ENCODE measurements around the gene ADAMTS3. TPM values are rescaled to one million over a fixed set of nuclear protein-coding genes. Genes with fewer than 3 reads are reported as not detected.

The ADAMTS3 gene
- polyA plus RNA-seq, 1 donor from 2014 or later = 0.20 TPM

- TF ChIP-seq SMC3 (conservative IDR thresholded peaks at IDR 0.05; ENCODE audit: poor library complexity) (no peak), TAF1 (IDR thresholded peaks at IDR 0.05; ENCODE audit: low read depth) (no peak), MXI1 (conservative IDR thresholded peaks at IDR 0.05; ENCODE audit: poor library complexity, severe bottlenecking) (no peak), EZH2 (IDR thresholded peaks at IDR 0.05; ENCODE audit: borderline replicate concordance, insufficient read depth, low read length, poor library complexity, severe bottlenecking) (no peak), CTCF (IDR thresholded peaks at IDR 0.05; ENCODE audit: poor library complexity, severe bottlenecking) (no peak), POLR2AphosphoS5 (IDR thresholded peaks at IDR 0.05) (no peak), EP300 (conservative IDR thresholded peaks at IDR 0.05; ENCODE audit: poor library complexity, severe bottlenecking) (no peak), RAD21 (conservative IDR thresholded peaks at IDR 0.05) (no peak)
- TF ChIP-seq, protein P1, sequence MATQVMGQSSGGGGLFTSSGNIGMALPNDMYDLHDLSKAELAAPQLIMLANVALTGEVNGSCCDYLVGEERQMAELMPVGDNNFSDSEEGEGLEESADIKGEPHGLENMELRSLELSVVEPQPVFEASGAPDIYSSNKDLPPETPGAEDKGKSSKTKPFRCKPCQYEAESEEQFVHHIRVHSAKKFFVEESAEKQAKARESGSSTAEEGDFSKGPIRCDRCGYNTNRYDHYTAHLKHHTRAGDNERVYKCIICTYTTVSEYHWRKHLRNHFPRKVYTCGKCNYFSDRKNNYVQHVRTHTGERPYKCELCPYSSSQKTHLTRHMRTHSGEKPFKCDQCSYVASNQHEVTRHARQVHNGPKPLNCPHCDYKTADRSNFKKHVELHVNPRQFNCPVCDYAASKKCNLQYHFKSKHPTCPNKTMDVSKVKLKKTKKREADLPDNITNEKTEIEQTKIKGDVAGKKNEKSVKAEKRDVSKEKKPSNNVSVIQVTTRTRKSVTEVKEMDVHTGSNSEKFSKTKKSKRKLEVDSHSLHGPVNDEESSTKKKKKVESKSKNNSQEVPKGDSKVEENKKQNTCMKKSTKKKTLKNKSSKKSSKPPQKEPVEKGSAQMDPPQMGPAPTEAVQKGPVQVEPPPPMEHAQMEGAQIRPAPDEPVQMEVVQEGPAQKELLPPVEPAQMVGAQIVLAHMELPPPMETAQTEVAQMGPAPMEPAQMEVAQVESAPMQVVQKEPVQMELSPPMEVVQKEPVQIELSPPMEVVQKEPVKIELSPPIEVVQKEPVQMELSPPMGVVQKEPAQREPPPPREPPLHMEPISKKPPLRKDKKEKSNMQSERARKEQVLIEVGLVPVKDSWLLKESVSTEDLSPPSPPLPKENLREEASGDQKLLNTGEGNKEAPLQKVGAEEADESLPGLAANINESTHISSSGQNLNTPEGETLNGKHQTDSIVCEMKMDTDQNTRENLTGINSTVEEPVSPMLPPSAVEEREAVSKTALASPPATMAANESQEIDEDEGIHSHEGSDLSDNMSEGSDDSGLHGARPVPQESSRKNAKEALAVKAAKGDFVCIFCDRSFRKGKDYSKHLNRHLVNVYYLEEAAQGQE (IDR thresholded peaks at IDR 0.05; ENCODE audit: borderline replicate concordance) = no peak
- no peaks in the 10 kb centered on the region for H3K27me3 ChIP-seq (ENCODE audit: insufficient read depth, low read depth, low read length)
These were observed 136.7 kb downstream of the ADAMTS3 start for GRCh38 chr4:72432282-72432681.

DNA sequence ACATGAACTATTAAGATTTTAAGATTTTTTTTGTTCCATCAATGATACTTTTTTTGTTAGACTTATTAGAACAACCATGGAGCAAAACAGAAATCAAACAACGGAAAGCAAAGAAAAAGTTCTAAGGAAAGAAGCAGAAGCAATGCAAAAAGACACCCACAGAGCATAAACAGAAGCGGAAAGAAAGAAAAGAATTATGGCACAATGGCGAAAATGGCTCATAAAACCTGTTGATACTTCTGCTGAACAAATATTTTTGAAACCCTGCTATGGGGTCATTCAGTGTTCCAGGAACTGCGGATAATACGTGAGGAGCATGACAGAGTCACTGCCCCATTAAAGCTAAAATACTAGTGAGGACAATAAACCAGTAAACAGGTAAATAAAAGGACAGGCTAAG, 138.0 kb downstream of the ADAMTS3 start:
- no peaks in the 10 kb centered on the region for H3K9me3 ChIP-seq (ENCODE audit: low read length)
- H3K27ac ChIP-seq (ENCODE audit: low read length) = no peak overlapping the region
- H3K9ac ChIP-seq (ENCODE audit: low read length) = no peak overlapping the region
- no peaks in the 10 kb centered on the region for H4K20me1 ChIP-seq (ENCODE audit: insufficient read depth)
- H3K9me2 ChIP-seq (ENCODE audit: insufficient read depth, low read length) = no peaks in the 10 kb centered on the region
- H3K4me2 ChIP-seq (ENCODE audit: low read length) = no peak overlapping the region
- no peaks in the 10 kb centered on the region for H3K36me3 ChIP-seq (ENCODE audit: insufficient read depth, low read length)
- H3K27me3 ChIP-seq (ENCODE audit: insufficient read depth, low read depth, low read length) = no peaks in the 10 kb centered on the region
- H3K79me2 ChIP-seq (replicated peaks; ENCODE audit: insufficient read depth, low read length) = no peaks in the 10 kb centered on the region
- no peaks in the 10 kb centered on the region for H3F3A ChIP-seq (ENCODE audit: insufficient read depth, low read length, poor library complexity, severe bottlenecking)
- H3K4me3 ChIP-seq (ENCODE audit: low read length) = no peak overlapping the region
- no peak for TF ChIP-seq MXI1 (conservative IDR thresholded peaks at IDR 0.05; ENCODE audit: poor library complexity, severe bottlenecking)
- TF ChIP-seq, protein P1 (IDR thresholded peaks at IDR 0.05; ENCODE audit: borderline replicate concordance) = no peak
- TF ChIP-seq EP300 (conservative IDR thresholded peaks at IDR 0.05; ENCODE audit: poor library complexity, severe bottlenecking) = no peak
- TF ChIP-seq TAF1 (IDR thresholded peaks at IDR 0.05; ENCODE audit: low read depth) = no peak
- no peak for TF ChIP-seq RAD21 (conservative IDR thresholded peaks at IDR 0.05)
- no peak for TF ChIP-seq CTCF (IDR thresholded peaks at IDR 0.05; ENCODE audit: poor library complexity, severe bottlenecking)
- TF ChIP-seq POLR2AphosphoS5 (IDR thresholded peaks at IDR 0.05) = no peak
- no peak for TF ChIP-seq SMC3 (conservative IDR thresholded peaks at IDR 0.05; ENCODE audit: poor library complexity)
- no peak for TF ChIP-seq EZH2 (IDR thresholded peaks at IDR 0.05; ENCODE audit: borderline replicate concordance, insufficient read depth, low read length, poor library complexity, severe bottlenecking)
- no peak overlapping the region for H2AFZ ChIP-seq (ENCODE audit: low read depth, low read length)

More at GRCh38 chr4:72432282-72432681, 136.7 kb downstream of the ADAMTS3 start:
- Histone ChIP-seq H3K9ac (ENCODE audit: low read length) (no peak overlapping the region), H3K36me3 (ENCODE audit: insufficient read depth, low read length) (no peaks in the 10 kb centered on the region), H3F3A (ENCODE audit: insufficient read depth, low read length, poor library complexity, severe bottlenecking) (no peaks in the 10 kb centered on the region), H3K4me2 (ENCODE audit: low read length) (no peak overlapping the region), H3K4me3 (ENCODE audit: low read length) (no peak overlapping the region), H3K9me2 (ENCODE audit: insufficient read depth, low read length) (no peaks in the 10 kb centered on the region), H3K9me3 (ENCODE audit: low read length) (no peaks in the 10 kb centered on the region), H4K20me1 (ENCODE audit: insufficient read depth) (no peaks in the 10 kb centered on the region), H2AFZ (ENCODE audit: low read depth, low read length) (no peak overlapping the region), H3K79me2 (replicated peaks; ENCODE audit: insufficient read depth, low read length) (no peaks in the 10 kb centered on the region), H3K27ac (ENCODE audit: low read length) (no peak overlapping the region)
